ENCODE measurements around the gene RBPJL.

The RBPJL gene

DNA sequence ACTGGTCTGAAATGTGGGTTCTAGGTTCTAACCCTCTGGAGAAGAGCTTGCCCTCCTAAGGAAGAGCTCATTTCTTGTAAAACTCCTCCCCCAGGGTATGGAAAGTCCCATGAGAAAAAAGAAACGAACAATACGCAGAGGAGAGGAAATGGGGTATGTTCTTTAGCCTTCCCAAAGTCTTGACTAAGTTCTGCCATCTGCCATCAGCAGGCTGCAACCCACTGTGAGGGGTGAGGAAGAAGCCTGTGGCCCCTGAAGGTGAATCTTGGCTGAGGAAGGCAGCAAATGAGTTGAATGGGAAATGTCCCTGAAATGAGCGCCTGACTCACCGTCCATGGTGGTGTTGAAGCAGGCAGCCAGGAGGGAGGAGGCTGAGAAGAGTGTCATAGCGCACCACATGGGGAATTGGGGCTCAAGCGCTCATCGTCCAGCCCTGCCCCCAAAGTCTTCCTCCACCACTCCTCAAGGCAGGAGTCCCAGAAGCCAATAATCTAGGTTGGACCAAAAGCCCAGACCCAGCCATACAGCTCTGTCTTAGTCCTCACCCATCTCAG, 11.8 kb downstream of the RBPJL start:
- no peak for DNase-seq

GRCh38 chr20:45318948-45319347, 12.3 kb downstream of the RBPJL start:
- DNase-seq = no peak

DNA sequence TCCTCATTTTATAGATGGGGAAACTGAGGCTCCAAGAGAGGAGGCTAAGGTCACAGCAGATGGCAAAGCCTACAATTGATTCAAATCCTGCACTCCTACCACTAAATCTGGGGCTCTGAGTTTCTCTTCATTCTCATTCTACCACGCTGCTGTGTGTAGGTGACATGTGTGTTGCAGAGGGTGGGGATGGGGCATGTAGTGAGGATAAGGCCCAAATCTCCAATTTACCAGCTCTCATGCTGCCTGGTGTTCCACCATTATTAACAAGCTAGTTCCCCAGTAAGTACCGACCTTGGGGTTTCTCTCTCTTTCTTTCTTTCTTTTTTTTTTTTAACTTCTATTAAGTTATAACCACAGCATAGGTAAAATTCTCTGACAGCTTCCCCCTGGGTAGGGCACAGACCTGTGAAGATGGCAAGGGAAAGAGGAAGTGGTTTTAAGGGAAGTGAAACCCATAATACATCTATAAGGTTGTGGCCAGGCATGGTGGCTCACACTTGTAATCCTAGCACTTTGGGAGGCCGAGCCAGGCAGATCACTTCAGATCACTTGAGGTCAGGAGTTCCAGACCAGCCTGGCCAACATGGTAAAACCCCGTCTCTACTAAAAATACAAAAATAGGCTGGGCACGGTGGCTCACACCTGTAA, 14.4 kb downstream of the RBPJL start:
- DNase-seq = no peak

DNA sequence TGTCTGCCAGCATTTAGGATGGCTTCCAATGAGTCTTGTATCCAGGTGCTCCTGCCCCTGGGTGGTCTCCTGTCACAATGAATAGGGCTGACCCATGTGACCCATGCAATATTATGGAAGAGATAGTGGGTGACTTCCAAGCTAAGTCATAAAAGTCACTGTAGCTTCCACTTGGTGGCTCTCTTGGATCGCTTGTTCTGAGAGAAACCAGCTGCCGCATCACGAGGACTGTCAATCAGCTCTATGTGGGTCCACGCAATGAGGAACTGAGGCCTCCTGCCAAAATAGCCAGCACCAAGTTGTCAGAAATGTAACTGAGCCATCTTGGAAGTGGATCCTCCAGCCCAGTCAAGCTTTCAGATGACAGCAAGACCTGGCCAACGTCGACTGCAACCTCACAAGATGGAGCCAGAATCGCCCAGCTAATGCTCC, 16.3 kb downstream of the RBPJL start:
- no peak for DNase-seq

DNA sequence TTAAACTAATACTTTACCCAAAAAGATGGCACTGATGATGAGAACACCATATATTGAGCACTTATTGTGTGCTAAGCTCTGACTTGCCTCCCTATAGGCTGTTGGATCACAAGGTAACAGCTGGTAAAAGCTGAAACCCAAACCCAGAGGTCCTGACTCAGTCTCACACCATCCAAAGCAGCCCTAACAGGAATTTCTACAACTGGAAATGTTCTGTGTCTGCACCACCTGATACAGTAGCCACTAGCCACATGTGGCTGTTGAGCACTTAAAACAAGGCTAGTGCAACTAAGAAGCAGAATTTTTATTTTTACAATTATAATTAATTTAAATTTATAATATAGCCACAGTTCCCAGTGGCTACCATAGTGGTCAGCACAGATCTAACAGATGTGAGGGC, 17.1 kb downstream of the RBPJL start:
- no peak for DNase-seq

DNA sequence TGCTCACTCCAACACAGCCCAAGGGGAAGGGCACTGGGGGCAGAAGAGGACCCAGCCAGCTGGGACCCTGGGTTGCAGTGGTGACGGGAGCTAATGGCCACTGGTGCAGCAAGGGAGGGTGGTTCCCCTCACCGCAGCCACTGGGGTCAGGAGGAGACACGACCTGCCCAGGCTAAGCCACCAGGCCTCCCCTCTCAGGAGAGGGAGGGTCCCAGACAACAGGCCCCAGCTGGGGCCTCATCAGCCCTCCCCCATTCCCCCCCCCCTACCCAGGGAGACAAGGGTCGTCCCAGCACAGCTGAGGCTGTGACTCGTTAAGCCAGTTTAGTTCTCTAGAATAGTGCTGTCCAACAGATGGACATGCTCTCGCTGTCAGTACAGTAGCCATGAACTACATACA, 18.7 kb downstream of the RBPJL start:
- no peak for DNase-seq

GRCh38 chr20:45328451-45328850, 21.8 kb downstream of the RBPJL start:
- DNase-seq = no peak

DNA sequence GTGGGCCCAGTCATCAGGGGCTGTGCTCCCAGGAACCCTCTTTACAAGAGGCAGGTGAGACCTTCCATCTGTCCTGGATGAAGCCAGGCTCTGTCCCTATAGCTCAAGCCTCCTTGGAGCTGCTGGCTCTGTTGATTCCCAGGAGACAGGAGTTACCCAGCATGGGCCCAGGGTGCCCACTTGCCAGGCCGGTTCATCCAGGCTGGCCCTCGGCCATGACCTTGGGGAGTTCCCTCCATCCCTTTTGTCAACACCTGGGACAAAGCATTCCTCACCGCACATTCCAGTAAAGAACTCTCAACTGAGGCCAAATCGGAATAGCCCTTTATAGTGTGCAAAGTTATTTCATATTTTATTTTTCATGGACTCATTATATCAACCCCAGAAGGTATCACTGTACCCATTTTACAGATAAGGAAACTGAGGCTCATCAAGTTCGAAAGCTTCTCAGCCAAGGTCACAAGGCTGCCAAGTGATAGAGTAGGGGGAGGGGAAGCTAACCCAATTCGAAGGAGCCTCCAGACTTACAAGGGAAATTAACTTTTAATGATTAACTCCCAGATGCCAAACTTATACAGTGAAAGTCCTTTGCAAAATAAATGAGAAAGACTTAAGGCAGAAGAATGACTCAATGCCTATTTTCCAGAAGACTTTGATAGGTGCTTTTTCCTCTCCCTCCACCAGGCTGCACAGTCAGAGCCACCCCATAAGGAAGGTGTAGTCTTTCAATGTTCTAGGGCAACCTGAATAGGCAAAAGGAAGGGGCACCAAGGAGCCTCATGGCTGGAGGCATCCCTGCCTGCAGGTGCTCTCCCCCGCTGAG, 23.1 kb downstream of the RBPJL start:
- no peak for DNase-seq

GRCh38 chr20:45330476-45330875, 23.8 kb downstream of the RBPJL start:
- no peak for DNase-seq

DNA sequence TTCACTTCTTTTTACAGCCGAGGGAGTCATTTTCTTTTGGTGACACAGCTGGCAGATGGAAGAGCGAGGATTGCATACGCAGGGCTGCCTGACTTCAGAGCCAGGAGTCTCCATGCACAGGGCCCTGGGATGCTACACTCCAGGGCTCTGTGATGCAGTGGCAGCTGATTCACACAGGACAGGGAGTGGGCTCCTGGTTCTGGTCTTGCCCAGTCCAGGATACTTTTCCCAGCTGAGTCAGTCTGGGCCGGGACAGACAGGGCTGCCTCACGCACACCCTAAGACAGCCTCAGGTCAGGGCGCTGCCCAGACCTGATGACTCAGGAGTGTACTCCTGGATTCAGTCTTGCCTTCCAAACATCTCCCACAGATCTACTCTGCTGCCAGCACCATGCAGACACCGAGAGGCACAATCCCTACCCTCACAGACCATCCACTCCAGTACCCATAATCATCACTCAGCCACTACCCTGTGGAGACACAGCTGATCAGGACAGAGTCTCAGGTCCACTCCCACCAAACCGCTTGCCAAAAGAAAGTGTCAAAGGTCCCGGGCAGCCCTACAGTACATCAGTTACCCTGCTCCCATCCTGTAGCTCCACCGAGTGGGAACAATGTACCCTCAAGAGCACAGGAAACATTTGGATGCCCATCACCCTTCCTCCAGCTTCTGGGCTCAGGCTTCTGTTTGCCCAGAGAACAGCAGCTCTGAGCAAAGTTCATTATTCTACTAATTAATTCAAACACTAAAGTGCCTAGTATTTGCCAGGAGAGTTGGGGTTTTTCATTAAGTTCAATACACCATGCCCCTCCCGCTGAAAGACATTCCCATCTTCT, 30.1 kb downstream of the RBPJL start:
- DNase-seq = no peak

GRCh38 chr20:45337367-45338120, 30.9 kb downstream of the RBPJL start:
- DNase-seq = no peak

GRCh38 chr20:45338121-45339030, 31.7 kb downstream of the RBPJL start:
- DNase-seq = no peak

DNA sequence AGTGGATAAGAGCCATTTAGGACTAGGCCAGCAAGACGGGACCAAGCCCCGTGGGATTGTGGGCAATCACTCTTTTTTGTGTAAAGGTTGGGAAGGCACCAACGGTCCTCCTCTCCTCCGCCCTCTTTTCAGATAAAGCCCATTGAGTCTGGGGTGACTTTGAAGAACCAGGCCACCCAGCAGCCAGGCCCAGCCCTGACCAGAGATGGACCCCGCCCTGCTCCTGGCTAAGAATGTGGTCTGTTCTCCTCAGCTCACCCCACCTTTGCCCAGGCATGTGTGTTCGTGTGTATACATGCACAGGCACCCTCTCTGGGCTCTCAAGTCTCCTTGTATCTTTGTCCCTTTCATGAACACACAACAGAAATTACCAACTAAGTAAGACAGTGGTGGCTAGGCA, 32.4 kb downstream of the RBPJL start:
- no peak for DNase-seq

- no peak for DNase-seq
These were observed 33.2 kb downstream of the RBPJL start for GRCh38 chr20:45339799-45340198.

GRCh38 chr20:45340236-45340847, 33.7 kb downstream of the RBPJL start:
- no peak for DNase-seq

DNA sequence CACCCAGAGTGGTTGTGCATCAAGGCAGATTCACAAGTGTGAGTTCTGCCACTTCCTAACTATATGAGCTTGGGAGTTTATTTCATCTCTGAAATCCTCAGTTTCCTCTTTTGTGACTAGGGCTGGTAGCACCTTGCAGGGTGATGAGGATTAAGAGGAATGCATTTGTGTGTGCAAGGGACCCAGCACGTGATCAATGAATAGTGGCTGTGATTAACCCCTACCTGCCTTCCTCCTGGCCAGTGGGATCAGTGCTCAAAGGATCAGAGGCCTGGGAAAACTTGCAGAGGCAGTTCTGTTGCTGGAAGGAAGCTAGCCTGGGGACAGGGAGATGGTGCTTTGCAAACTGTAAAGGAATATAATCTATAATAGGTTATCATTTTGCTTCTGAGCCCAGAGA, 34.3 kb downstream of the RBPJL start:
- DNase-seq = no peak

DNA sequence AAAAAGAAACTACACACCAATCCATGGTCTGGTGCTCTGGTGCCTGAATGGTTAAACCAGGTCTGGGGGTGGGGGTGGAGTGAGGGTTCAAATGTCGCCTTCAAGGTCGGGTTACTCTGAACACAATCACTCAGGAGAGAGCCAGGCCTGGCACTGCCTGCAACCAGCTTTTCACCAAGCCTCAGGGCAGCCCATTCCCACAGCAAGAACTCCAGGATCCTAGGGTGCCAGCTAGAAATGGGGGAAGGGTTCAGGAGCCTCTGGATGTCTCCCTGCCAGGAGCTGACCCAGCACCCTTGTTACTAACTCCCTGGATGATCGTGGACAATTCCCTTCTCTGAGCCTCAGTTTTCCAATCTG, 34.9 kb downstream of the RBPJL start:
- no peak for DNase-seq

GRCh38 chr20:45341939-45342854, 35.6 kb downstream of the RBPJL start:
- no peak for DNase-seq

DNA sequence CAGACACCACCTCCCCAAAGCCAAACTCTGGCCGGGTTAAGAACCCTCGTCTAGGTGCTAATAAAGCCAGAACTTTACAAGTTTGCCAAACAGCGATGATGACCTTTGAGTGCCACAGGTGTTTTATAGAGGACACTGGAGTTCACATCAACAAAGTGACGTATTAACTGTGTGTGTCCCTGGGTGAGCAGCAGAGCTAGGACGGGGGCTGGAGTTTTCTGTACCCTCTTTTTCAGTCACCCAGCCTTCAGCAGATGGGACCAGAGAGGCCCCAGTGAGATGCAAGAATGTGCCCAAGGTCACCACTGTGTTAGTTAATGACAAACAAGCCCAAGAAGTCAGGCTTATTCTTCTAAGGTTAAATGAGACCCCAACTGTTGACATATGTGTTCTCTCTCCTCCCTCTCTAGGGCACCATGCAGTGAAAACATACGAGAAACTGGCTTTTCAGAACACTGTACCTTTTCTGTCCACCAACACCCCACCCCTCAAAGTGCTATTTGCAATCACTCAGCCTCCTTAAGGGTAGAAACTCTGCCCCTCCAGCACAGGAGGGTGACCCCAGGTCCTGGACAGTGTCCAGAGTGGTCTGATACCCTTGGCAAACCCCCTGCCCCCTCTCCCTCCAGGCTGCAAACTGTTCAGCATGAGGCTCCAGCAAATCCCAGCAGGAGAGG, 36.4 kb downstream of the RBPJL start:
- DNase-seq = no peak
